Right ventricle myocardium inferior (tissue), 1 donor: ENCODE results near the gene ZBTB45. TPM values are rescaled to one million over a fixed set of nuclear protein-coding genes. Genes with fewer than 3 reads are reported as not detected.

Source experiments
- ATAC-seq: fragments of 200-7000 bp; cut with Tn5 transposase; one replicate; pipeline ENCODE4 v1.9.1; 2020; ENCODE audit warnings: mild to moderate bottlenecking, moderate library complexity
- DNase-seq: peaks from one replicate; pipeline ENCODE4 v3.0.0; 2021; ENCODE audit errors: missing footprints
- intact Hi-C: fragments of 100-400 bp; cut with DNase I; formaldehyde crosslinking; loops from one replicate; pipeline ENCODE4 v1.11.0; 2022
- long read RNA-seq: library from polyadenylated mRNA; unstranded; transcript quantifications from one replicate; pipeline ENCODE4 v2.0.0, GENCODE V29; 2021
- total RNA-seq: library from RNA; stranded (reverse); fragmentation: NEBNext Ultra II Directional; extraction: Animal tissue kit (Norgen Biotek cat#: 25700); gene quantifications from one replicate; pipeline ENCODE4 v1.2.1, GENCODE V29; 2021
- donor health status: DM: no; HTN: yes; CAD: no; lungs with severe emphysema.

ZBTB45 gene
- total RNA-seq: 9.9 TPM
- long read RNA-seq, partial matches to known transcripts: 0 of 3 reads
- long read RNA-seq, other reads (novel, unspliced or antisense): 1 of 3 reads

DNA sequence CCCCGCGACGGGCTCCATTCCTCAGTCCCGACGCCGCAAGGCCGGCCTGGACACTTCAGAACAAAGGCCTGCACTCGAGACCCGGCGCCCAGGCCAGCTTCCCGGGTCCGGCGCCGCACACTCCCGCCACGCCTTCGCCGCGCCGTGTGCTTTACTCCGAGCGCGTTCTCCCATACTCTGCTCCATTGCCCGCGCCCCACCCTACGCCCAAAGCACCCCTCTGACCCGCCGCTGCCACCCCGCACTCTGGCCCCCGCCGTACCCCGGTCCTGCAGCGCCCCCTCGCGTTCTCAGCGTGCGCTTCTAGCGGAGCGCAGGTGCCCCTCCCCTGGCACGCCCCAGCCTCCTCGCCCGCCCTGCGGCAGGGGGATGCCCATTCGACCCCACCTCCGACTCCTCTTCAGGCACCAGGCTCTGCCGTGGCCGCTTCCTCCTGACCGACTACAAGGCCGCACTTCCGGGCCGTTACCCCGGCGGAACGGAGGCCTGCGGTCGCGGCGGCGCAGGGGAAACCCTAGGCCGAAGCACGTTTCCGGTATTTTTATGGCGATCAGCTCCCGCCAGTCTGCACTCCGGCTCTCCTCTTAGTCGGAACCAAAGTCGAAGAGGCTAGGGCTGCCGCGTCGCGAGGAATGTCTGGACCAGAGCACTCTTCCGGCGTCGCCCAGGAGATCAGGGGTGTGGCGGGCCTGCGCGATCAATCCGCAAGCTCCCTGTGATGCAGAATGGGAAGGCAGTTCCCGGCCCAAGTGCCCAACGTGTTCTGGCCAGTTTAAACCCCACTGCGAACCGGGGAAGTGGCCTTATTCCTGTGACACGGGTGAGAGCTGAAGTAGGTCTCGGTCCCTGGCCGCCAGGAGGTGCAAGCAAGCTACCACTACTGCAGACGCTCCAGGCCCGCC lies at the start of gene ZBTB45:
TSS of gene ZBTB45 (minus strand) at position 456 of the 902 bp plus-strand sequence. CDS start 2,137 bp downstream, outside the sequence.
- DNase-seq (peak; percentile 95), ATAC-seq (peak; percentile 94)
- intact Hi-C loops: loop anchor here (1.0 to 2.0 kb wide), 2 partner anchors 24 to 55 kb away; no protein-coding TSS in a partner anchor

DNA sequence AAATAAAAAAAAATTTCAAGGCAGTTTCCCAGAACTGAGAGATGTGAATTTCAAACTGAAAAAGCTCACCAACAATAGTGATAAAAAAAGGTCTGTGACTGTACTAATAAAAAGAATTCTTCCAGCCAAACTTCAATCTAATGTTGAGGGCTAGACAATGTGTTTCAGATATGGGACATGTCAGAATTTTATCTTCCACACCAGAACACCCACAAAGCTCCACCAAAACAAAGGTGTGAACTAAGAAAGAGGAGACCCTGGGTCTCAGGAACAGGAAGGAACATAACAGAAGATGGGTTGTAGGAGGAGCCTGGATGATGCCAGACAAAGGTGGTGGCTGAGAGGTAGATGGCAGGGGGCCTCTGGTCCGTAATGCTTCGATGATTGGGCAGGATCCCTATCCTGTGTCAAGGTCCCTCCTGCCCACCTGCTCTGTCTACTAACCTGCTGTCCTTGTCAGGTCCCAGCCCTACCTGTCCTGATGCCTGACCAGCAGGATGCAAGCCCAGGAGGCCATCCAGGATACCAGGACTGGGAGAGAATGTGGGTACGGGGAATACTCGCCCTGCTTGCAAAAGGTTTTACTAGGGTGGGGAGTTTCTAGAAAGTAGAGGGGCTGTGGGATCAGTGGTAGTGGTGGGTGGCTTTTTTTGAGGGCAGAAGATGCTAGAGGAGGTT lies 49.0 kb upstream of the ZBTB45 start:
- intact Hi-C loops: no loop called here
- DNase-seq (peak; percentile 45), ATAC-seq (no peak)

DNA sequence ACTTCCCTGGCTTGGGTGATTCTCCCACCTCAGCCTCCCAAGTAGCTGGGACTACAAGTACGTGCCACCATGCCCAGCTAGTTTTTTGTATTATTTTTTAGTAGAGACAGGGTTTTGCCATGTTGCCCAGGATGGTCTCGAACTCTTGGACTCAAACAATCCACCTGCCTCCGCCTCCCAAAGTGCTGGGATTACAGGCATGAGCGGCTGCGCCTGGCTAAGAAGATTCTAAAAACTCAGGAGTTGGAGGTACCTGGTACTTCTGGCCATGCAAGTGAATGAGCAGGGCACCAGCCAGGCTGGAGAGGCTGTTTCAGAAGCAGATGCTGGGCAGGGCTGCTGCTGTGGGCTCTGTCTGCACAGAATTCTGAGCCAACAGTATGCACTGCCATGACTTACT lies 47.4 kb upstream of the ZBTB45 start:
- no peak for ATAC-seq
- DNase-seq: no peak
- intact Hi-C loops: no loop called here

DNA sequence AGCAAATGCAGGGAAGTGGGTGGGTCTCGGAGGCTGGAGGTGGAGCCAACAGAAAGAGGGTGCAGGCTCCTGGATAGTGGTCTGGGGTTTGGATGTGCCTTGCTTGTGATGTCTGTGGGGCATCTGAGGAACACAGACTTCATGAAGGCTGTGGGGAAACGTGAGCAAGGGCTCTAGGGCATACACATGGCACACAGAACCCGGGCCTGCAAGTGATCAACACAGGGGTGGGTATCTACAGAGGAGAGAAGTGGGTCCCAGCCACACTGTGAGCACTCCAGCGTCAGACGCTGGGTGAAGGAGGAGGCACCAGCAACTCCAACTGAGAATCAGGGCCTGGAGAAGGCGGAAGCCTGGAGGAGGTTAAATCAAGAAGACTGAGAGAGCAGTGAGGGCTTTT lies 44.2 kb upstream of the ZBTB45 start:
- DNase-seq: no peak
- intact Hi-C loops: no loop called here

DNA sequence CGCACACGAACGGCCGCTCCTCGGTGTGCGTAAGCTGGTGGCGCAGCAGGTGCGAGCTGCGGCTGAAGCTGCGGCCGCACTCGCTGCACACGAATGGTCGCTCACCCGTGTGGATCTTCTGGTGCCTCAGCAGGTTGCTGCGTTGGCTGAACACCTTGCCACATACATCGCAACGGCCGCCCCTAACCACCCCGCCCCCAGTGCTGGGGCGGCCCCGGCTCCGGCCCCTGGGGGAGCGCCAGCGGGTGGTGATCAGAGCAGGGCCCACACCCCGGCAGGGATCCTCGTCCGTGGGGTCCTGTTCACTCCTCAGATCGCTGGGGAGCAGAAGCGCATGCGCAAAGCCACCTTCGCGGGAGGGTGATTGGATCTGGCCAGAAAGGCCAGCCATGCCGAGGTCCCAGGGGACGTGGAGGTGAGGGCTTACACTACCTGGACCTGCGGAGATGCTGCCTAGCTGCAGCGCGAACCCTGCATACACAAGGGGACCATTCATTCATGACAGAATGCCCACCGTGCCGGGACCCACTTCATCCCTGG lies 43.5 kb upstream of the ZBTB45 start:
- ATAC-seq: no peak
- intact Hi-C loops: no loop called here
- DNase-seq: no peak

More for the DNA sequence above, 44.2 kb upstream of the ZBTB45 start:
- no peak for ATAC-seq

DNA sequence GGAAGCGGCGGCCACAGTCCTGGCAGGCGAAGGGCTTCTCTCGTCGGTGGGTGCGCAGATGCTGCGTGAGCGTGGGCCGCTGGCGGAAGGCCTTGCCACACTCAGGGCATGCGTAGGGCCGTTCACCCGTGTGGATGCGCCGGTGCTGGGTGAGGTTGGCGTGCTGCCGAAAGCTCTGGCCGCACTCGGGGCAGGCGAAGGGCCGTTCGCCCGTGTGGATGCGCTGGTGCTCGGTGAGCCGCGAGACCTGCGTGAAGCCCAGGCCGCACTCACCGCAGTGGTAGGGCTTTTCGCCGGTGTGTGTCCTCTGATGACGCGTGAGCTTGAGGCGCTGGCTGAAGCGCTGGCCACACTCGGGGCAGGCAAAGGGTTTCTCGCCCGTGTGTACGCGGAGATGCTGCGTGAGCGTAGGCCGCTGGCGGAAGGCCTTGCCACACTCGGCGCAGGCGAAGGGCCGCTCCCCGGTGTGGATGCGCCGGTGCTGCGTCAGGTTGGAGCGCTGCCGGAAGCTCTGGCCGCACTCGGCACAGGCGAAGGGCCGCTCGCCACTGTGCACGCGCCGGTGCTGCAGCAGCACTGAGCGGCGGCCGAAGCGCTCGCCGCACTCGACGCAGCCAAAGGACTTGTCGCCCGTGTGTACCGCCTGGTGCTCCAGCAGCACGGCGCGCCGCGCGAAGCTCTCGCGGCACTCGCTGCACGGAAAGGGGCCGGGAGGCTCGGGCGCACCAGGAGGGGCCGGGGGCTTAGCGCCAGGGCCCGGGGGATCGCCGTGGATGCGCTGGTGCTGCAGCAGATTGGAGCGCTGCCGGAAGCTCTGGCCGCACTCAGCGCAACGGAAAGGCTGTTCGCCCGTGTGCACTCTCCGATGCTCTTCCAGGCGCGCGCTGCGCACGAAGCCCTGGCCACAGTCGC lies 42.8 kb upstream of the ZBTB45 start:
- DNase-seq: no peak
- intact Hi-C loops: no loop called here
- no peak for ATAC-seq

DNA sequence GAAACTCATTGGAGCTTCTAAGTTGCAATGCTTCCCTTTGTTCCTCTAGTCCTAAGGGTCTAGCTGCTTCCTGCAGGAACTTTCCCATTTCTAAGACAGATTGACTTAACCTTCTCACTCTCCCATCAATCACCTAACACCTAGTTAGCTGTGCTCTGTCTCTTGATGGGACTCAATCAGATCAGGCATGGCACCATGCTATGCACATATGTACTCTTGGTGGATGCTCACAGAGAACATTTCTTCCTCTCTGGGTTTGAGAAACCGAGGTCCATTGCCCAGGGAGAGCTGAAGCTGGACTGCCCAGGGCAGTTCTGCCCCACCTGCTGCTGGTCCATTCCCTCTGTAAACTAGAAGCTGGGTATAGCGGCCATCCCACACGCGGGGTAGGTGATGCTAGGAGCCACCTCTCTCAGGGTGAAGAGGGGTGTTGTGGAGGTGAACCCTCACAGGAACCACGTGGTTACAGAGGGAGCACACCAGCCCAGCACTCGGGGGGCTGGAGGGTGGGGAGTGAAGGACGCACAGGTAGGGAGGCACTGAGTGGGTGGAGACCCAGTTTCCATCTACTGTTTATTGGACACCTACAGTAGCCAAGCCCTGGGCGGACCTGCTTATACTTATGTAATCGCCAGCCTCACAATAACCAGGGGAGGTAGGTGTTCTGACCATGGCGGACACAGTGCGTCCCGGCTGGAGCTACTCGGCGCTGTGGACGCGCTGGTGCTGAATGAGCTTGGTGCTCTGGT lies 41.9 kb upstream of the ZBTB45 start:
- no peak for DNase-seq
- ATAC-seq: no peak
- intact Hi-C loops: no loop called here

DNA sequence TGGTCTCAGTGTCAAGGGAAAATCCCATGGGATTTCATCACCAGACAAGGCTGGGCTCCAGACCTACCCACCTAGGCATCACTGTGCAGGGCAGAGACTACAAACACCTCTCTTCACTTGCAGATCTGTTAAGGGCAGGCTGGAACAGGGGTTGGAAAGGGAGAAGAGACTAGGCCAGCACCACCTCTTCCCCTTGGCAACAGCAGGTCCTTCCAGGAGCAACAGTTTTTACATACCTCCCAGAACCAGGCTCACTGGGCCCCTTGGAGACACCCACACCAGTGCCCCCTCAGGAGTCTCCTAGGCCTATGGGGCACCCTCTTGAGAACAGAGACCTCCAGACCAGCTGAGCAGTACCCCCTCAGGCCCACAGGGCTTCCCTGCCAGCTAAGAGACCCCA lies 41.3 kb upstream of the ZBTB45 start:
- no peak for DNase-seq
- no peak for ATAC-seq
- intact Hi-C loops: no loop called here

DNA sequence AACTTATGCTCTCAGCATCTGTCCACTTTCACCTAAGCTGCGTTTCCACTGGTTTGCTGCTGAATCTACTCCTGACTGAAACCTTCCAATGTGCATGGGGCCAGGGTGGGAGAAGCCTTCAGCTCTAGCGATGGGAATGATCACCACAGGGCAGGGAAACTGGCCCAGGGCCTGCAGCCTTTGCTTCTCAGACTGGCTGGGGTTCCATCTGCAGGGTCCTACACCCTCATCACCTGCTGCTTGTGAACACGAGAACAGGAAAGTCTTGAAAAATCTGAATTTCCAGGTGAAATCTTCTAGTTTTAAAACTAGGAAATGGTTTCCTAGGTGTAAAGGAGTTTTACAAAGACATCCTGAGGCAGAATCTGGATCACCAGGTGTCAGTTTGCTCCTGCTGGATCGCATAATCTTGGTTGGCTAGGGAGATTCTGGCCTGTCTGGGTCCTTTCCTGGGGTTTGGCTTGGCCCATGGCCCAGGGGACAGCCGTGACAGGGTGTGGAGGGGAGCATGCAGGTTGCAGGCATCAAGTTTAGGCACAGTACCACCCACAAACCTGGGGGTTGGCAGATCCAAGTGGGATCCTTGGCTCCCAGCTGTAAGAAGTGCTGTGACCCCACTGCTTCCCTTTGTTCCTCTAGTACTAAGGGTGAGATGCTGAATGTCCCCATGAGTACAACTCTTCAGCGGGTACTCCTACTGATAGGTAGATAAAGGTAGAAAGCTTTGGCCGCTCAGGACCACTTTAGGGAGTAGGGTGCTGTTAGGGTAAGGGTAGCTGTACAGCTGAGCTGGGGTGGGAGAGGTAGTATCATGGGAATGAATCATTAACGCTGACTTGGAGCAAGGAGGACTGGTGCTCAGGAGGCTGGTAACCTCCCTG lies 40.6 kb upstream of the ZBTB45 start:
- intact Hi-C loops: no loop called here
- no peak for ATAC-seq
- DNase-seq: no peak

DNA sequence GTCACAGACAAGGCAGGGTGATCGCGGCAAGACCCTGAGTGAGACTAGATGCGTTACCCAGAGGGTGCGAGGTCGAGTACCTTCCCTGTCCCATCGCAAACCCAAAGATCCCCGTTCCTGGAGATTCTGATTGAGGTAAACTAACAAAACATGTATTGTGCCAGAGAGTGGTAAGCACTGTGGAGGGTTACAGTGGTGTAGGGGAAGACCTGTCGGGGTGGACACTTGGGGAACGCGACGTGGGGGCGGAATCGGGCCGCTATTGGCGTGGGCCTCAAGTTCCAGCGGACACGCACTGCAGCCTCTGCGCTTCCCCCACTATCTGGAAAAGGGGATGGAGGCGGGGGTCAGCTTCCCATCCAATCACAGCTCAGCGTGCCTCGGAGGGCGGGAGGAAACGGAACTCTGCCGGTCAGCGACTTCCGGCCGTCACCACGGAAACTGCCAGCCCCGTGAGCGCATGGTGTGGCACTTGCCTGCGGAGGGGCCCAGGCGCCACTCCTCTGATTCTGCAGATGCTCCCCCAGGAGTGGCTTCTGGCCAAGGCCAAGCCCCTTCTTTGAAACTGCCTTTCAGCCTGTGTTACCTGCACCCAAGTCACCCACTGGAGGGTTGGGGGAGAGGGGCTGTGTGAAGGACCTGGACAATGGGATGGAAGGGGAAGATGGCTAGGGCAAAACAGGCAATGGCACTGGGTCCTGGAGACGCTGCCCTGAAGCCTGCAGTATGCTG lies 39.8 kb upstream of the ZBTB45 start:
- ATAC-seq (peak; percentile 68), DNase-seq (peak; percentile 94)
- intact Hi-C loops: loop anchor here (2.0 kb wide), 1 partner anchor 13 kb away; the partner anchor contains the start of gene MZF1

DNA sequence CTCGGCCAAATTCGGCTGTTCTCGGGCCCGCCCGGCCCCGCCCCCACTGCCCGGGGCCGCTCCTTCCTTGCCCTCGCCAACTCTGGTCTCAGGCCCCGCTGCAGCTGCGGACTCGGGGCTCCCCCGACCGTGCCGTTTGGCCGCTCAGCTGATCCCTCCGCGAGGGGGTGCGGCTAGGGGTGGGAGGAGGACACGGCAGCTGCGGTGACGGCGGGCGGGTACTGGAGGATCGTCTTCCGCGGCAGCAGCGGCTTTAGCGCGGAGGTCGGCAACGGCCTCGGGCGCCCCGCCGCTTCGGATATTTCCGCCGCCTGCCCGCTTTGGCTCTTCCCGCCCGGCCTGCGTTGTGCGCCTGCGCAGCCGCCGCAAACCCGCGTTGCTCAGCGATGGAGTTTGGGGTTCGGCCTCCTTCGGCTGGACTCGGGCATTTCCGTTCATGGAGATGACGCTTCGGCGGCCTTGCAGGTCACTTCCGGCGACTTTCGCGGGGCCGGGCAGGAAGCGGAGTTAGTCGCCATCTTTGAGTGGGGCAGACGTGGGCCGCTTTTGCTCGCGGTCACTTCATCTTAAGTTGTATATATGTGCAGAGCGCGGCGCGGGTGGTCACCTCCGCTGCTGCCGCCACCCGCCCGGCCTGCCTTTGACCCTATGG lies 39.1 kb upstream of the ZBTB45 start:
- DNase-seq (peak; percentile 99), ATAC-seq (peak; percentile 84)
- intact Hi-C loops: loop anchor here (2.0 kb wide), 1 partner anchor 14 kb away; the partner anchor contains the start of gene MZF1

DNA sequence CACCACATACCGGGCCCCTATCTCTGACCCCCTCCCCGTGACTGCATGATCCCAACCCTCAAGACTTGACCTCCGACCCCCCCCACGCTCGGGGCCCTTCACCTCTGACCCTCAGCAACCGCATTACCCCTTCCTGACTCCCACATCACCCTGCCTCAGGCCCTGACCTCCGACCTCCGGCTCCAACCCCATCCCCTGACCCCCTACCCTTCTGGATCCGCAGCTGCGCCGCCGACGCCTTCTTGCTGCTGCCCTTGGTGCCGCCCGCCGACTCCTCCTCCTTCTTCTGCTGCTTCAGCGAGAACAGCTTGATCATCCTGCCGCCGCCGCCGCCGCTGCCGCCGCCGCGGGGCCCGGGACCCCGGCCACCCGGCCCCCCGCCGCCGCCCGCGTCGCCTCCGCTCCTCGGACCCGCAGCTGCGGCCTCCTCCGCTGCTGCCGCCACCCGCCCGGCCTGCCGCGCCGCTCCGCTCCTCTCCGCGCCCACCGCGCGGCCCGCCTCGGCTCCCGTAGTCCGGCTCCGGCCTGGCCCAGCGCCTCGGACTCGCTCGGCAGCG lies 38.5 kb upstream of the ZBTB45 start, which contains the start of gene UBE2M:
TSS of gene UBE2M (minus strand) at position 546 of the 557 bp plus-strand sequence. CDS start at position 316, 230 bp downstream.
- DNase-seq (peak; percentile 90), ATAC-seq (no peak)
- intact Hi-C loops: loop anchor here (2.0 kb wide), 1 partner anchor 15 kb away; the partner anchor contains the start of gene MZF1

DNA sequence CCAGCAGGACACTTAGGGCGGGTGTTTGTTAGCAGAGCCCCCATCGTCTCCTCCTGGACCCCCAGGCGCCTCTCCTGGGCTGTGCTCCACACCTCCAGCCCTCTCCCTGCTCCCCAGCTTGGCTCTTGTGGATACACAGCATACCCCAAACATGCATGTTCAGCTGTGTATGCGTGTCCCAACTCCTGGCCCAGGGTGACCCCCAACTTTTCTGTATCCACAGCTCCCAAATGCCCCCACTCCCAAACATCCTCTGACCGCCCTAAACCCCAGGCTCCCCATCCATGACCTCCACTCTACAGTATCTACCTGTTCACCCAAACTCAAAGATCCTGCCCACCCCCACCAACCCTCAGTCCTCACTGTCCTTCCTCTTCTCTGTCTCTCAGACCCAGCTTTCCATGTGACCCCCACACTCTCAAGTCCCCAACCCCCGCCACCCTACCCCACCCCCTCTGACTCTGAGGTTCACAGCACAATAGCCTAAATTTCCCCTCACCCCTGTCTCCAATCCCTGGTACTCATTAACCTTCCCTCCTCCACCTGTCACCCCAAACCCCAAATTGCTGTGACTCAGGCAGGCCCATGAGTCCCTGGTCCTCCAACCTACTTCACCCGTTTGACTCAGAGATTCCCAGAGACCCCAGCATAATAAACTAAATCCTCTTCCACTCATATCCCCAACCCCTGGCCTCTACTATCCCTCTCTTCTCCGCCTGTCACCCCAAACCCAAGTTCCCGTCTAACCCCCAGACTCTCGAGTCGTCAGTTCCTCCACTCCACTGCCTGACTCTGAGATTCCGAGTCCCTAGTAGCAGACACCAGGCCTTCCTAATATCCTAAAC lies 37.8 kb upstream of the ZBTB45 start:
- intact Hi-C loops: loop anchor here (2.0 kb wide), 1 partner anchor 15 kb away; the partner anchor contains the start of gene MZF1

DNA sequence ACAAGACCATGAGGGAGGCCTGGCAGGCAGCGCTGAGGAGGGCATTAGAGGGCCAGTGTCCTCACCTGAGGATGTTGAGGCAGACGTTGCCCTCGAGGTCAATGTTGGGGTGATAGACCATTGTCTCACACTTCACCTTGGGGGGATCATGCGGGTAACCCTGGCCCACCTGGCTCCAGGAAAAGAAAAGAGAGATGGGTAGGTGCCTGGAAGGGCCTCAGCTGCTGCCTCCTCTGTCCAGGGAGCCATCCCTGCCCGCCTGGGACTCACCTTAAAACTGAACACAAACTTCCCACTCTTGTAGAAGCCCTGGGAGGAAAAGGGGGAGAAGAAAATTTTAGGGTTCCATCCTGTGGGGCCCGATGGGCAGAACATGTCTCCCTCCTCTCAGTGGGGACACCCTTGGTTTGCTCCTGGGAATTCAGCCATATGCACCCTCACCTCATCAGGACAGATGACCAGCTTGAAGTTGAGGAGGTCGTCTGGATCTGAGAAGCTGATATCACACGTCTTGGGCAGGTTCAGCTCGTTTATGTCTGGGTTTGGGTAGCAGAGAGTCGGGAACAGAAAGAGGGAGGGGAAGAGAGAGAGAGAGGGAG lies 37.1 kb upstream of the ZBTB45 start:
- DNase-seq (no peak), ATAC-seq (no peak)
- intact Hi-C loops: no loop called here

More for the DNA sequence above, 37.8 kb upstream of the ZBTB45 start:
- DNase-seq (no peak), ATAC-seq (no peak)
